ENCODE data around the gene RBFOX1. TPM values are rescaled to one million over a fixed set of nuclear protein-coding genes. Genes with fewer than 3 reads are reported as not detected.

Gene RBFOX1
- 1.3 TPM for polyA plus RNA-seq
- long read RNA-seq, donor 1 = 0 reads
- long read RNA-seq, donor 2 = 0 reads
- long read RNA-seq, donor 3 = 0 reads
- long read RNA-seq, donor 4 = 0 reads
- long read RNA-seq, donor 5 = 0 reads
- long read RNA-seq, donor 6 = 0 reads
- long read RNA-seq, donor 7 = 0 reads
- long read RNA-seq, donor 8 = 0 reads
- long read RNA-seq, donor 9 = 0 reads
- long read RNA-seq, donor 10 = 0 reads
- long read RNA-seq, donor 11 = 0 reads

DNA sequence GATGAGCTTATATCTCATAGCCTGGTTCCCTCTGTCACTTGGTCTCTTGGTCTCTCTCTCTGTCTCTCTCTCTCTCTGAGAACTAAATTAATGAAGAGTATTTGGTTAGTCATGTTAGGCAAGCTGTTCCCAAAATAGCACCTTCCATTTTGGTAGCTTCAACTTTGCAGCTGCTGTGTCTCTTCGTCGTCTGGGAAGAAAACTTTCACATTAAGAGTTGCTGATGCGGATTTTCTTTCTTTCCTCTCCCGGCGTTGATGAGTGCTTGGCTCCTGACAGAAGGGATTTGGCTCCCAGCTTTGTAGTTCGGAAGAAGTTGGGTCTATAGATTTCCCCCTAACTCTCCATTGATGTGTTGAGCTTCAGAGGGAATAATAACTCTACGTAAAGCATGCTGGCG lies at the start of gene RBFOX1:
Gene RBFOX1 (plus strand): TSS at position 235 of the 400 bp plus-strand sequence.
- no CpG with 5 or more reads among the region's 8 CpGs for WGBS (ENCODE audit: insufficient coverage, low lambda C conversion rate)
- no peaks in the 10 kb centered on the region for H3K36me3 ChIP-seq (ENCODE audit: control insufficient read depth, insufficient read depth, low read length)
- no peaks in the 10 kb centered on the region for H3K27me3 ChIP-seq (ENCODE audit: control insufficient read depth, insufficient read depth, low read length)
- no peak for DNase-seq
- no peaks in the 10 kb centered on the region for H3K4me1 ChIP-seq (ENCODE audit: control insufficient read depth, insufficient read depth, low read length)
- no peak within 1 kb of the TSS for H3K27ac ChIP-seq (ENCODE audit: low read length)
- H3K4me3 ChIP-seq (ENCODE audit: low read length) = no peak within 1 kb of the TSS
- no peaks in the 10 kb centered on the region for H3K9me3 ChIP-seq (ENCODE audit: control insufficient read depth, low read depth, low read length)

DNA sequence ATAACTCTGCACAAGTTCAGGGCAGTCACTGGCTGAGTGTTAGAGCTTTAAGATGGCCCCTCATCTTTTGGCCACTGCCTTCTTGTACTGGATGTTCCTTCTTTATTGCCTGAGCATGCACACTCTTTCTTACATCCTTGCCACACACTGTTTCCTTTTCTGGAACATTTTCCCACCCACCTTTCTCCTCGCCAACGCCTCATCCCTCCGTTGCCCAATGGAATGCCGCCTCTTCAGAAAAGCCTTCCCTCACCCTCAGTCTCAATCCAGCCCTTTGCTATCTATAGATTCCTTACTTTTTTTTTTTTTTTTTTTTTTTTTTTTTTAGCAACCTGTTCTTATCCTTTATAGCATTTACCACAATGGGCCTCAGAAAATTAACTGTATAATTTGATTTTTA lies 47.9 kb upstream of the RBFOX1 start:
- H3K4me1 ChIP-seq (ENCODE audit: control insufficient read depth, insufficient read depth, low read length) = no peaks in the 10 kb centered on the region
- no peaks in the 10 kb centered on the region for H3K27me3 ChIP-seq (ENCODE audit: control insufficient read depth, insufficient read depth, low read length)
- WGBS (ENCODE audit: insufficient coverage, low lambda C conversion rate) = 80% methylated on average over 1 of the region's 4 CpGs
- H3K9me3 ChIP-seq (ENCODE audit: control insufficient read depth, low read depth, low read length) = no peaks in the 10 kb centered on the region
- H3K36me3 ChIP-seq (ENCODE audit: control insufficient read depth, insufficient read depth, low read length) = no peaks in the 10 kb centered on the region
- no peak for DNase-seq
- no peak overlapping the region for H3K4me3 ChIP-seq (ENCODE audit: low read length)
- no peak overlapping the region for H3K27ac ChIP-seq (ENCODE audit: low read length)

DNA sequence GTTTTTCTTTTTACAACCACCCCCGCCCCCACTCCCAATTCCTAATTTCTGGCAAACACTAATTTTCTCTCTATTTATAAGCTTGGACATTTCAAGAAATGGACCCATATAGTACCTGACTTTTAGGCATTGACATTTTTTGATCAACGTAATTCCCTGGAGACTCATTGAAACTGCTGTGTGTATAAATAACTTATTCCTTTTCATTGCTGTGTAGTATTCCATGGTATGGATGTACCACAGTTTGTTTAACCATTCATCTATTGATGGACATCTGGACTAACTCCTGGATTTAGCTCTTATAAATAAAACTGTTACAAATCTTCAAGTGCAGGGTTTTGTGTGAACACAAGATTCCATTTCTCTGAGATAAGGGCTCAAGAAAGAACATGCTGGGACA lies 47.1 kb upstream of the RBFOX1 start:
- H3K27me3 ChIP-seq (ENCODE audit: control insufficient read depth, insufficient read depth, low read length) = no peaks in the 10 kb centered on the region
- H3K27ac ChIP-seq (ENCODE audit: low read length) = no peak overlapping the region
- H3K9me3 ChIP-seq (ENCODE audit: control insufficient read depth, low read depth, low read length) = no peaks in the 10 kb centered on the region
- H3K36me3 ChIP-seq (ENCODE audit: control insufficient read depth, insufficient read depth, low read length) = no peaks in the 10 kb centered on the region
- no peak overlapping the region for H3K4me3 ChIP-seq (ENCODE audit: low read length)
- 83% methylated on average over 1 of the region's 2 CpGs for WGBS (ENCODE audit: insufficient coverage, low lambda C conversion rate)
- no peak for DNase-seq
- no peaks in the 10 kb centered on the region for H3K4me1 ChIP-seq (ENCODE audit: control insufficient read depth, insufficient read depth, low read length)

DNA sequence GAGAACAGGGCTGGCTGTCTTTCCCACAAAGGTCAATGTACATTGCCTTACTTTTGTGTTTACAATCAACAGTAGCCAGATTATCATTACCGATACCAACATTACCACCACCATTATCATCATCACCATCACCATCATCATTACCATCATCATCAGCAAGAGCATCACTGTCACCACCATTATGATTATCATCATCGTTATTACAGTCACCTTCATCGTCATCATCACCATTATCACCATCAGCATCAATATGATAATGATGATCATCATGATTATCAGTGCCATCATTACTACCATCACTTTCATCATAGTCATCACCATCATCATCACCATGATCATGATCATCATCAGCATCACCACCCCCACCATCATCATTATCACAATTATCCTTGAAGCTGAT lies 43.3 kb upstream of the RBFOX1 start:
- H3K4me1 ChIP-seq (ENCODE audit: control insufficient read depth, insufficient read depth, low read length) = no peaks in the 10 kb centered on the region
- H3K27ac ChIP-seq (ENCODE audit: low read length) = no peak overlapping the region
- whole genome bisulfite sequencing (ENCODE audit: insufficient coverage, low lambda C conversion rate) = 95% methylated on average over 3 of the region's 3 CpGs
- DNase-seq = no peak
- H3K27me3 ChIP-seq (ENCODE audit: control insufficient read depth, insufficient read depth, low read length) = no peaks in the 10 kb centered on the region
- no peaks in the 10 kb centered on the region for H3K36me3 ChIP-seq (ENCODE audit: control insufficient read depth, insufficient read depth, low read length)
- H3K9me3 ChIP-seq (ENCODE audit: control insufficient read depth, low read depth, low read length) = no peaks in the 10 kb centered on the region
- no peak overlapping the region for H3K4me3 ChIP-seq (ENCODE audit: low read length)

DNA sequence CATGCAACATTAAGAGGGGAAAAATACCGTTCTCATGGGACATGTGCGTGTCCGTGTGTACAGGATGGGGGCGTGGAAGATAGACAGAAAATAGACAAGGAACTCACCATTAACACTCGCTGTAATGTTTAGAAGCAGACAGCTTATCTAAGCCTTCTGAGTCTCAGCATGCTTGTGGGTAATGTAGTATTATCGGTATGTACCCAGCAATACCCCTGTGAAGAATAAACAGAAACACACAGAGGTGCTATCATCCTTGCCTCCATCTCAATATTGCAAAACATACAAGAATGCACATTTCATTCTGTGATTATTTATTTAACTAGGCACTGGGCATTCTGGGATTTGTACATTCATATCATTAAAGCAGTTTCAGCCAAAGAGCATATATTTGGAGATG lies 42.0 kb upstream of the RBFOX1 start:
- no peak for DNase-seq
- no peaks in the 10 kb centered on the region for H3K9me3 ChIP-seq (ENCODE audit: control insufficient read depth, low read depth, low read length)
- no CpG with 5 or more reads among the region's 6 CpGs for WGBS (ENCODE audit: insufficient coverage, low lambda C conversion rate)

DNA sequence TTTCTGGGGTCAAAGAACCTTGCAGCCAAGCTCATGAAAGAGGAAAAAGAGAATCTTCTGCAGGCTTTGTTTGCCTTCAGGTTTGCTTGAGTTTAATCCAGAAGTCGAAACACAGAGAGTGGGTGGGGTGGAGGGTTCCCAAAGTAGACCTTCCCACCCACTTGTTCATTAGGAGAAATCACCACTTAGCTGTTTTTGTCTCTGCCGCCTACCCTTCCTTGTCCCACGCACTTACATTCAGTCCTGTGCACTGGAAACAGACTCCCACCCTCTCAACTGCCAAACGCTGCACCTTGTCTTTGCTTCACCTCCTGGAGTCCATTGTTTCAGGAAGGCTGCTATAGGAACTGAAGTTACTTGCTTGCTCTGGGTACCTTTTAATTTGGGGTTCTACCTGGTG lies 38.6 kb upstream of the RBFOX1 start:
- H3K27ac ChIP-seq (ENCODE audit: low read length) = no peak overlapping the region
- no peak overlapping the region for H3K4me3 ChIP-seq (ENCODE audit: low read length)
- H3K4me1 ChIP-seq (ENCODE audit: control insufficient read depth, insufficient read depth, low read length) = no peaks in the 10 kb centered on the region
- no peaks in the 10 kb centered on the region for H3K27me3 ChIP-seq (ENCODE audit: control insufficient read depth, insufficient read depth, low read length)
- no peaks in the 10 kb centered on the region for H3K36me3 ChIP-seq (ENCODE audit: control insufficient read depth, insufficient read depth, low read length)
- WGBS (ENCODE audit: insufficient coverage, low lambda C conversion rate) = 100% methylated on average over 1 of the region's 4 CpGs
- DNase-seq = no peak
- H3K9me3 ChIP-seq (ENCODE audit: control insufficient read depth, low read depth, low read length) = no peaks in the 10 kb centered on the region

More for the DNA sequence above, 42.0 kb upstream of the RBFOX1 start:
- no peak overlapping the region for H3K27ac ChIP-seq (ENCODE audit: low read length)
- no peaks in the 10 kb centered on the region for H3K36me3 ChIP-seq (ENCODE audit: control insufficient read depth, insufficient read depth, low read length)
- no peaks in the 10 kb centered on the region for H3K4me1 ChIP-seq (ENCODE audit: control insufficient read depth, insufficient read depth, low read length)
- H3K27me3 ChIP-seq (ENCODE audit: control insufficient read depth, insufficient read depth, low read length) = no peaks in the 10 kb centered on the region
- H3K4me3 ChIP-seq (ENCODE audit: low read length) = no peak overlapping the region

DNA sequence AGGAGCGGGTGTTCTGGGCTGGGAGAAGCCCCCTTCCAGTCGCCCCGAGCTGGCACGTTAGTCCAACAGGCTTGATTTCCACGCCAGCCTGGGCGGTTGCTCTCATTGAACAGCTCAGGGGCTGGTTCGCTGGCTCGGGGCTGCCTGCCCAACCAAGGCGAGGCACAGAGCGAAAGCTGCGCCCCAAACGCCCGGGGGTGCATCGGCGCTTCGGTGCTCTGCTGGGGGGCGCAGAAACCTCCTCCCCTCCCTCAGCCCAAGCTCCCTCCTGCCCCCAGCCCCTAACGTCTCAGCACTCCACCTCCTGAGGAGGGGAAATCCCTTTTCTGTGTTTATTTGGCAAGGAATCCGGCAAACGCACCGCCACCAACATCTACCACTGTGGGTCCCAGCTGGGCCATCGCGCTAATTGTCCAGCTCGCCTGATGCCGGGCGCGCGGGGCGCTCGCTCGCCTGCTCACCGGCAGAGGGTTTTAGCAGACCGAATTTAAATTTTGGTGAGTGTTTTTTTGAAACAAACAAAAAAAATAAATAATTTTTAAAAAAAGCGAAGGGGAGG lies 29.5 kb upstream of the RBFOX1 start:
- Histone ChIP-seq H3K36me3 (ENCODE audit: control insufficient read depth, insufficient read depth, low read length) (no peaks in the 10 kb centered on the region), H3K9me3 (ENCODE audit: control insufficient read depth, low read depth, low read length) (peaks cover 4% of the 10 kb centered on the region), H3K27ac (ENCODE audit: low read length) (no peak overlapping the region), H3K4me3 (ENCODE audit: low read length) (no peak overlapping the region), H3K4me1 (ENCODE audit: control insufficient read depth, insufficient read depth, low read length) (no peaks in the 10 kb centered on the region), H3K27me3 (ENCODE audit: control insufficient read depth, insufficient read depth, low read length) (peaks cover 42% of the 10 kb centered on the region)
- WGBS (ENCODE audit: insufficient coverage, low lambda C conversion rate) = 0% methylated on average over 2 of the region's 34 CpGs
- no peak for DNase-seq

DNA sequence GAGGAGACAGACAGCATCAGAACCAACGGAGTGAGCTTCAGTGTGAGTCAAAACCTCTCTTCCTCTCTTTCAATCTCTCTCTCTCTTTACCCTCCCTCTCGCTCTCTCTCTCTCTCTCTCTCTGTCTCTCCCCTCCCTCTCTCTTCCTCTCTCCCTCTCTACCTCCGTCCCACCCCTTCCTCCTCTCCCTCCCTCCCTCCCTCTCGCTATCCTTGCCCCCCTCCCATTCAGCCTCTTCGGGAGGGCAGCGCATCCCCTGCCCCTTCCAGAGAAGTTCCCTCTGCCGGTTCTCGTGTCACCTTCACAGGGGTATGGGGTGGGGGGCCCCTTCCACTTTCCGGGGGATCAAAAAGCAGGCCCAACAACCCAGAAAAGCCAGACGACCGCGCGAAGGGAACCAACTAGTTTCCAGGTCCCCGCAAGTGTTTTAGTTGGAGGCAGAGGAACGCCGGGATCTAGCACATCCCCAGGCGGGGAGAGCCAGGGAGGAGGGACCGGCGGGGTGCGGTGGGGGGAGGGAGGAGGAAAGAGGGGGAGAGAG lies 28.9 kb upstream of the RBFOX1 start:
- no peak overlapping the region for H3K4me3 ChIP-seq (ENCODE audit: low read length)
- no peak for DNase-seq
- peaks cover 42% of the 10 kb centered on the region for H3K27me3 ChIP-seq (ENCODE audit: control insufficient read depth, insufficient read depth, low read length)
- no peak overlapping the region for H3K27ac ChIP-seq (ENCODE audit: low read length)
- H3K9me3 ChIP-seq (ENCODE audit: control insufficient read depth, low read depth, low read length) = peaks cover 4% of the 10 kb centered on the region
- no peaks in the 10 kb centered on the region for H3K36me3 ChIP-seq (ENCODE audit: control insufficient read depth, insufficient read depth, low read length)
- 0% methylated on average over 1 of the region's 20 CpGs for WGBS (ENCODE audit: insufficient coverage, low lambda C conversion rate)
- no peaks in the 10 kb centered on the region for H3K4me1 ChIP-seq (ENCODE audit: control insufficient read depth, insufficient read depth, low read length)

DNA sequence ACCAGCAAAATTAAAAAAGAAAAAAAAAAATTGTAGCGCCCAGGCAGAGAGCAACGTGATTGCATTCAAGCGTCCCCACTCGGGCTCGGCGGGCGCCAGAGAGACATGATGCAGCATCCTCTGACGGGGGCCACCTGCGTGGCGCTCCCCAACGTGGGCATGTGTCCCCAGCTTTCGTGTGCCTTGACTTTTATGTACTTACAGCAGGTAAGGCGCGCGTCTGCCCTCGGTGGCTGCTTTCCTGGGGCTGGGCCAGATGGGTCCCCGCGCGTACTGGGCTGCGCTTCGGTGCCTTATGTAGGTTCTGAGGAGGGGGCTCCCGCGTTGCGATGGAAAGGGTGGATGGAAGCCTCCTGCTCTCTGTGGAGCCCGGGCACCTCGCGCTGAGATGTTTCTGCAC lies 28.4 kb upstream of the RBFOX1 start:
- Histone ChIP-seq H3K27me3 (ENCODE audit: control insufficient read depth, insufficient read depth, low read length) (peaks cover 40% of the 10 kb centered on the region), H3K9me3 (ENCODE audit: control insufficient read depth, low read depth, low read length) (peaks cover 4% of the 10 kb centered on the region), H3K36me3 (ENCODE audit: control insufficient read depth, insufficient read depth, low read length) (no peaks in the 10 kb centered on the region), H3K27ac (ENCODE audit: low read length) (no peak overlapping the region), H3K4me3 (ENCODE audit: low read length) (no peak overlapping the region), H3K4me1 (ENCODE audit: control insufficient read depth, insufficient read depth, low read length) (no peaks in the 10 kb centered on the region)
- no peak for DNase-seq
- WGBS (ENCODE audit: insufficient coverage, low lambda C conversion rate) = 0% methylated on average over 4 of the region's 27 CpGs

DNA sequence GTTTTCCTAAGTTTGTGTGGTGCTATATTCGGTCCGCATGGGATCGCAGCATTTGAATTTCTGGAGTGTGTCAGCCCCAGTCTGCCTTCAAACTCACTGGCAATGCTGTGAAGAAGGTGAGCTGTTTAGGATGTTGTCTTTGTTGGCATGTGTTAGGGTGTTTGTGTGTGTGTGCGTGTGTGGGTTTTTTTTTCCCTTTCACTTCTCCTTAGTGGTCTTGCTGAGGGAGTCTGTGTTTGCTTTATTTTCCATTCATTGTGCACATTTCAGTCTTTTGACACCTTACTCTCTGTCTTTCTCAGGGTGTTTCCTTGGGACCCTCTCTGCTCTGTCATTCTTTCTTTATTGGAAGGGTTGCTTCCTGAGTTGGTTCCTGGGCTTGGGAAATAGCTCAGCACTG lies 27.7 kb upstream of the RBFOX1 start:
- no peaks in the 10 kb centered on the region for H3K36me3 ChIP-seq (ENCODE audit: control insufficient read depth, insufficient read depth, low read length)
- peaks cover 4% of the 10 kb centered on the region for H3K9me3 ChIP-seq (ENCODE audit: control insufficient read depth, low read depth, low read length)
- H3K27me3 ChIP-seq (ENCODE audit: control insufficient read depth, insufficient read depth, low read length) = peaks cover 37% of the 10 kb centered on the region
- DNase-seq = no peak
- WGBS (ENCODE audit: insufficient coverage, low lambda C conversion rate) = no CpG with 5 or more reads among the region's 4 CpGs
- H3K27ac ChIP-seq (ENCODE audit: low read length) = no peak overlapping the region
- no peaks in the 10 kb centered on the region for H3K4me1 ChIP-seq (ENCODE audit: control insufficient read depth, insufficient read depth, low read length)
- no peak overlapping the region for H3K4me3 ChIP-seq (ENCODE audit: low read length)

DNA sequence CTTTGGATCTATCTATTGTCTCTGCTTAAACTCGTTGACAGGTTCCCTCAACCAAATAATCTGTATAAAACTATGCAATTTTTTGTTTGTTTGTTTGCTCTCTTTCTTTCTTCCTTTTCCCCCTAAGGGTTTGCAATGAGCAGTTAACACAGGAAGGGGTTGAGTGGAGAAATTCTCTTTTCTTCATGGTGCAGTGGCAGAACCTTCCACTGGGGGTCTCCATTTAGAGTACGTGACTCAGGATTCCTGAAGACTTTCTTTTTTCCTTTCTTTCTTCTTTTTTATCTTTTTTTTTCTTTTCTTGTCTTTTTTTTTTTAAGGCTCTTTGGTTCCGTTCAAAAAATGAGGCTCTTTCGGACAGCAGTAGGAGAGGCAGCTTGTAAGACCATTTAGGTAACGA lies 19.5 kb upstream of the RBFOX1 start:
- no peak for DNase-seq
- no peak overlapping the region for H3K27ac ChIP-seq (ENCODE audit: low read length)
- WGBS (ENCODE audit: insufficient coverage, low lambda C conversion rate) = 56% methylated on average over 3 of the region's 5 CpGs
- no peaks in the 10 kb centered on the region for H3K36me3 ChIP-seq (ENCODE audit: control insufficient read depth, insufficient read depth, low read length)
- H3K9me3 ChIP-seq (ENCODE audit: control insufficient read depth, low read depth, low read length) = no peaks in the 10 kb centered on the region
- peaks cover 10% of the 10 kb centered on the region for H3K27me3 ChIP-seq (ENCODE audit: control insufficient read depth, insufficient read depth, low read length)
- no peaks in the 10 kb centered on the region for H3K4me1 ChIP-seq (ENCODE audit: control insufficient read depth, insufficient read depth, low read length)
- H3K4me3 ChIP-seq (ENCODE audit: low read length) = no peak overlapping the region
